Transverse colon (tissue), 4 donors: ENCODE results near the gene PRKG1.

Experiments
- POLR2A ChIP-seq: fragments of 450-650 bp; IDR thresholded peaks from one replicate; pipeline ENCODE4 v1.6.1; 2016; ENCODE audit warnings: antibody characterized with exemption, mild to moderate bottlenecking, moderate library complexity
- POLR2AphosphoS5 ChIP-seq, 3 donors: sonication (generic); formaldehyde crosslinking; IDR thresholded peaks; one replicate each; pipeline ENCODE4 v1.6.1; 2016; ENCODE audit warnings: antibody characterized with exemption in 3 of 3
- TF ChIP-seq, protein P1 (sequence below), 5 experiments: fragments of 200-600 bp in 3 of 5; fragments of 450-650 bp in 2 of 5; sonication (generic) in 3 of 5; IDR thresholded peaks; 1 replicate in 2 of 5; 2 replicates in 3 of 5; pipeline ENCODE4 v1.5.1; 2016 to 2017; ENCODE audit warnings: antibody characterized with exemption in 5 of 5, inconsistent platforms in 3 of 5, mild to moderate bottlenecking in 2 of 5, moderate library complexity in 1 of 5

DNA sequence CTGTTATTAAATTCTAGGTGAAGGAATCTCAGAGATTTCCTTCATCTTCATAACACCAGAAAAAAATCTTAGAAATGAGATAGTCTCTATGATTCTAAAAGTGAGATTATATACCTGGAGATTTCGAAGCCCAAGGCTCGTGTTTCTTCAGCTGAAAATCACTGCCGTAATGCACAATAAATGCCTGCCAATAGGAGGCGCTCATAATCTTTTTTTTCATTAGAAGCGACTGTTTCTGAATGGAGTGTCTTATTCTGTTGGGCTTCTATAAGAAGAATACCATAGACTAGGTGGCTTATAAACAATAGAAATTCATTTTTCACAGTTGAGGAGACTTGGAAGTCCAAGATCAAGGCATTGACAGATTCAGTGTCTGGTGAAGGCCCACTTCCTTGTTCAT lies 294.7 kb downstream of the PRKG1 start:
- TF ChIP-seq, protein P1, sequence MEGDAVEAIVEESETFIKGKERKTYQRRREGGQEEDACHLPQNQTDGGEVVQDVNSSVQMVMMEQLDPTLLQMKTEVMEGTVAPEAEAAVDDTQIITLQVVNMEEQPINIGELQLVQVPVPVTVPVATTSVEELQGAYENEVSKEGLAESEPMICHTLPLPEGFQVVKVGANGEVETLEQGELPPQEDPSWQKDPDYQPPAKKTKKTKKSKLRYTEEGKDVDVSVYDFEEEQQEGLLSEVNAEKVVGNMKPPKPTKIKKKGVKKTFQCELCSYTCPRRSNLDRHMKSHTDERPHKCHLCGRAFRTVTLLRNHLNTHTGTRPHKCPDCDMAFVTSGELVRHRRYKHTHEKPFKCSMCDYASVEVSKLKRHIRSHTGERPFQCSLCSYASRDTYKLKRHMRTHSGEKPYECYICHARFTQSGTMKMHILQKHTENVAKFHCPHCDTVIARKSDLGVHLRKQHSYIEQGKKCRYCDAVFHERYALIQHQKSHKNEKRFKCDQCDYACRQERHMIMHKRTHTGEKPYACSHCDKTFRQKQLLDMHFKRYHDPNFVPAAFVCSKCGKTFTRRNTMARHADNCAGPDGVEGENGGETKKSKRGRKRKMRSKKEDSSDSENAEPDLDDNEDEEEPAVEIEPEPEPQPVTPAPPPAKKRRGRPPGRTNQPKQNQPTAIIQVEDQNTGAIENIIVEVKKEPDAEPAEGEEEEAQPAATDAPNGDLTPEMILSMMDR (IDR thresholded peaks at IDR 0.05), result no peak
- TF ChIP-seq POLR2AphosphoS5 (IDR thresholded peaks at IDR 0.05) (no peak), POLR2A (no peak)
